Neural crest cell (in vitro differentiated cells): ENCODE data around the gene SLC39A9. TPM values are rescaled to one million over a fixed set of nuclear protein-coding genes. Genes with fewer than 3 reads are reported as not detected.
A peak's percentile ranks its signal among the peaks of the same experiment; 100 is the strongest.
"Not testable (repeated sequence)": the region's sequence is repeated elsewhere in the genome, so short reads cannot be mapped to it uniquely, and the experiment has no call there.

Source experiments
- DNase-seq: peaks from one replicate; pipeline ENCODE4 v3.0.0; 2021; ENCODE audit warnings: low read depth, mixed read lengths, low spot score
- H3K27ac Mint-ChIP-seq: one replicate; pipeline ENCODE4 v1.8.0; 2021; ENCODE audit warnings: mild to moderate bottlenecking, mixed read lengths; ENCODE audit not compliant: unreplicated experiment
- H3K27me3 Mint-ChIP-seq: 2 replicates; pipeline ENCODE4 v1.8.0; 2021; ENCODE audit warnings: low read depth, mild to moderate bottlenecking, mixed read lengths
- H3K36me3 Mint-ChIP-seq: 2 replicates; pipeline ENCODE4 v1.8.0; 2021; ENCODE audit warnings: low read depth, mild to moderate bottlenecking, mixed read lengths
- H3K4me1 Mint-ChIP-seq: 2 replicates; pipeline ENCODE4 v1.8.0; 2021; ENCODE audit warnings: mixed read lengths
- H3K4me3 Mint-ChIP-seq: one replicate; pipeline ENCODE4 v1.8.0; 2021; ENCODE audit warnings: mild to moderate bottlenecking, mixed read lengths
- H3K9me3 Mint-ChIP-seq: 2 replicates; pipeline ENCODE4 v1.8.0; 2021; ENCODE audit warnings: mixed read lengths
- total RNA-seq: library from RNA; stranded (reverse); gene quantifications from 2 replicates; pipeline ENCODE4 v1.2.1, GENCODE V29; 2021
- TF ChIP-seq, protein P1 (sequence below): fragments of 200-600 bp; sonication (generic); conservative IDR thresholded peaks from 2 replicates; pipeline ENCODE4 v1.5.0; 2021; ENCODE audit warnings: antibody characterized with exemption, mild to moderate bottlenecking

Gene SLC39A9
- total RNA-seq, 1 donor from 2014 or later = 53.4 TPM

DNA sequence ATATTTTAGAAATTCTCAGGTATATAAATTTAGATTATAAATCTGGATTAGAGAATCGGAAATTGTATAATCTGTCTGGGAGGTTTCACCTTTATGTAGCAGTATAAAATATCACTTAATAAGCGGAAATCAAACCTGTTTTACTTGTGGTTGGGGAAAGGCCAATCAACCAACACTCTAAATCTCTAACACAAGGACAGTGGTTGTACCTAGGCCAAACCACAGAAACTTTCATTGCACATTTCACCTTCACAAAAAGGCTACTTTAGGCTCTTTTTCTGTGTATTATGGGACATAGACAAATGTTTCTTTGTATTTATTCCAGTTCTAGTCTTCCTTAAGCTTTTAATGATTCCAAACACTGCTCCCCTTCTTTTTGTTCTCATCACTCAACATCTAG is 20.2 kb upstream of the SLC39A9 start:
- Mint-ChIP-seq H3K27me3 (no peaks in the 10 kb centered on the region), H3K4me3 (no peak overlapping the region), H3K4me1 (no peaks in the 10 kb centered on the region), H3K9me3 (peaks cover 12% of the 10 kb centered on the region), H3K27ac (no peak overlapping the region), H3K36me3 (peaks cover 52% of the 10 kb centered on the region)
- TF ChIP-seq, protein P1, sequence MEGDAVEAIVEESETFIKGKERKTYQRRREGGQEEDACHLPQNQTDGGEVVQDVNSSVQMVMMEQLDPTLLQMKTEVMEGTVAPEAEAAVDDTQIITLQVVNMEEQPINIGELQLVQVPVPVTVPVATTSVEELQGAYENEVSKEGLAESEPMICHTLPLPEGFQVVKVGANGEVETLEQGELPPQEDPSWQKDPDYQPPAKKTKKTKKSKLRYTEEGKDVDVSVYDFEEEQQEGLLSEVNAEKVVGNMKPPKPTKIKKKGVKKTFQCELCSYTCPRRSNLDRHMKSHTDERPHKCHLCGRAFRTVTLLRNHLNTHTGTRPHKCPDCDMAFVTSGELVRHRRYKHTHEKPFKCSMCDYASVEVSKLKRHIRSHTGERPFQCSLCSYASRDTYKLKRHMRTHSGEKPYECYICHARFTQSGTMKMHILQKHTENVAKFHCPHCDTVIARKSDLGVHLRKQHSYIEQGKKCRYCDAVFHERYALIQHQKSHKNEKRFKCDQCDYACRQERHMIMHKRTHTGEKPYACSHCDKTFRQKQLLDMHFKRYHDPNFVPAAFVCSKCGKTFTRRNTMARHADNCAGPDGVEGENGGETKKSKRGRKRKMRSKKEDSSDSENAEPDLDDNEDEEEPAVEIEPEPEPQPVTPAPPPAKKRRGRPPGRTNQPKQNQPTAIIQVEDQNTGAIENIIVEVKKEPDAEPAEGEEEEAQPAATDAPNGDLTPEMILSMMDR = no peak
- no peak for DNase-seq

DNA sequence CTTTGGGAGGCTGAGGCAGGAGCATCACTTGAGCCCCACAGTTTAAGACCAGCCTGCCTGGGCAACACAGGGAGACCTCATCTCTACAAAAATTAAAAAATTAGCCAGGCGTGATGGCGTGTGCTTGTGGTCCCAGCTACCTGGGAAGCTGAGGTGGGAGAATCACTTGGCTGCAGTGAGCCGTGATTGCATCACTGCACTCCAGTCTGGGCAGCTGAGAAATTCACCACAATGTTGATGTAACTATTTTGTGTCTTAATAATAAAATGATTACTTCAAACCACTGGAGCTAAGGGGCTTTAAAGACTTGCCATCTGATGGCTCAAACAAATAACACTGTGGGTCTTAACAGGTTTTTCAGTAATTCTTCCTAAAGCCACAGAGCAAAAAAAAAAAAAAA is 11.2 kb upstream of the SLC39A9 start:
- no peaks in the 10 kb centered on the region for H3K9me3 Mint-ChIP-seq
- H3K27ac Mint-ChIP-seq = no peak overlapping the region
- H3K27me3 Mint-ChIP-seq = no peaks in the 10 kb centered on the region
- no peak for DNase-seq
- peaks cover 16% of the 10 kb centered on the region for H3K4me1 Mint-ChIP-seq
- peaks cover 19% of the 10 kb centered on the region for H3K36me3 Mint-ChIP-seq
- no peak overlapping the region for H3K4me3 Mint-ChIP-seq
- TF ChIP-seq, protein P1 = no peak

DNA sequence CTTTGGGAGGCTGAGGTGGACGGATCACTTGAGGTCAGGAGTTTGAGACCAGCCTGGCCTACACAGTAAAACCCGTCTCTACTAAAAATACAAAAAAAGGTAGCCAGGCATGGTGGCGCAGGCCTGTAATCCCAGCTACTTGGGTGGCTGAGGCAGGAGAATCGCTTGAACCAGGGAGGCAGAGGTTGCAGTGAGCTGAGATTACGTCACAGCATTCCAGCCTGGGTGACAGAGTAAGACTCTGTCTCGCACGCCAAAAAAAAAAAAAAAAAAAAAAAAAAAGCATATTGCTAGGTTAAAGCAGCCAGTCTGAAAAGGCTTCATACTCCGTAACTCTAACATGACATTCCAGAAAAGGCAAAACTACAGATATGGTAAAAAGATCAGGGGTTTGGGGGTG is 7.1 kb upstream of the SLC39A9 start:
- DNase-seq, H3K9me3 Mint-ChIP-seq, H3K27me3 Mint-ChIP-seq, H3K4me3 Mint-ChIP-seq, H3K27ac Mint-ChIP-seq: not testable (repeated sequence)
- H3K4me1 Mint-ChIP-seq = peaks cover 39% of the 10 kb centered on the region
- H3K36me3 Mint-ChIP-seq = peaks cover 26% of the 10 kb centered on the region

DNA sequence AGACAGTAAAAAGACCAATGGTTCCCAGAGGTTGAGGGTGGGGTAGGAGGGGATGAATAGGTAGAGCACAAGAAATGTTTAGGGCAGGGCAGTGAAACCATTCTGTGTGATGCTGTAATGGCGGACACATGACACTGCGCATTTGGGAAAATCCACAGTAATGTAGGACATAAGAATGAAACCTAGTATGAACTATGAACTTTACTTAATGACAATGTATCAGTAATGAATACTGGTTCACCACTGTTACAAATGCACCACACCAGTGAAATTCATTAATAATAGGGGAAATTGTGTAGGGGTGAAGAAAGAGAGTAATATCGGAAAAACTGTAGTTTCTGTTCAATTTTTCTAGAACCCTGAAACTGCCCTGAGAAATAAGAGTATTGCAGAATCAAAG is 6.0 kb upstream of the SLC39A9 start:
- H3K27ac Mint-ChIP-seq = no peak overlapping the region
- DNase-seq = no peak
- TF ChIP-seq, protein P1 = no peak
- H3K9me3 Mint-ChIP-seq = no peaks in the 10 kb centered on the region
- peak overlapping the region; percentile 24 for H3K4me3 Mint-ChIP-seq
- peaks cover 26% of the 10 kb centered on the region for H3K36me3 Mint-ChIP-seq
- no peaks in the 10 kb centered on the region for H3K27me3 Mint-ChIP-seq
- peaks cover 50% of the 10 kb centered on the region for H3K4me1 Mint-ChIP-seq

DNA sequence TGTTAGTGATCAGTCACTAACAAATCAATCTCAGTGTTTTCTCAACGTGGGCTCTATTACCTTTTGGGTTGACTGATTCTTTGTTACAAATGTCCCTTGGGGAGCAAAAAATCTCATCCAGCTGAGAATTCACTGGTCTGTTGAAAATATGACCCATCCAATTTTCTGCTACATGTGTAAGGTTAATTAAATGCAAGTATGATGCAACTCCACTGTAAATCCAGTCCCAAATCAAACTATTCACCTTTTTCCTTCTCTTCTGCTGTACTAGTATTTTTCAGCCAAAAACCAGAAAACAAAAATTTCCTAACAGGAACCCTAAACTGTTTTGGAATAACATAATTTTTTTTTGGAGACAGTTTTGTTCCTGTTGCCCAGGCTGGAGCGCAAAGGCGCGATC is 2.6 kb upstream of the SLC39A9 start:
- Mint-ChIP-seq H3K4me1 (peaks cover 67% of the 10 kb centered on the region), H3K27ac (no peak overlapping the region), H3K36me3 (peaks cover 18% of the 10 kb centered on the region), H3K27me3 (no peaks in the 10 kb centered on the region), H3K4me3 (peak overlapping the region; percentile 77), H3K9me3 (no peaks in the 10 kb centered on the region)
- TF ChIP-seq, protein P1 = no peak
- no peak for DNase-seq

DNA sequence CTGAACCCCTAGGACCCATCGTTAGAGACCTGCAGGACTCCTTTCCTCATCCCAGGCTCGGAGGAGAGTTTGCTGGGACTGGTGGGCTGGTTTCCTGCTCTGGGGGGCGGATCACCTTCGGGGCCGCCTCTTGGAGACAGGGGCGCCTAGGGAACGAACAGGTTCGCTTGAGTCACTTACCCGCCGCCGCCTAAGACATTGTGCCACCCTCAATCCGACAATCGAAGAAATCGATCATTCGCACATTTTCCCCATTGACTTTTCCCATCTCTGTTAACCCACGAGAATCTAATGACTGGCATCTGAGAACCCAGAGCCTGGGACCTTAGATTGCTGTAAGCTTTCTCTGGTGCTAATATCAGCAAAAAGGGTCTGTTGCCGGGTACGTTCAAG is 322 bp downstream of the SLC39A9 start:
- Mint-ChIP-seq H3K4me3 (peak overlapping the region; percentile 98), H3K36me3 (peaks cover 5% of the 10 kb centered on the region), H3K9me3 (no peaks in the 10 kb centered on the region), H3K27ac (peak overlapping the region; percentile 100), H3K4me1 (peaks cover 61% of the 10 kb centered on the region), H3K27me3 (no peaks in the 10 kb centered on the region)
- TF ChIP-seq, protein P1 = no peak
- DNase-seq = no peak
